D341Med (cell line): ENCODE measurements around the gene CDHR5.
A peak's percentile ranks its signal among the peaks of the same experiment; 100 is the strongest.

Experiments
- DNase-seq: peaks from one replicate; pipeline ENCODE4 v3.0.0; 2012; ENCODE audit warnings: low spot score

The CDHR5 gene

GRCh38 chr11:621838-622237, 2.9 kb downstream of the CDHR5 start:
- no peak for DNase-seq

GRCh38 chr11:620935-621814, 3.6 kb downstream of the CDHR5 start:
- DNase-seq: no peak

- DNase-seq: no peak
Observed at GRCh38 chr11:620201-620600, 4.6 kb downstream of the CDHR5 start.

- DNase-seq: no peak
Observed at GRCh38 chr11:619628-620050, 5.1 kb downstream of the CDHR5 start.

- no peak for DNase-seq
Observed at GRCh38 chr11:618856-619627, 5.7 kb downstream of the CDHR5 start.

- no peak for DNase-seq
Observed at GRCh38 chr11:617912-618682, 6.7 kb downstream of the CDHR5 start.

GRCh38 chr11:617199-617911, 7.4 kb downstream of the CDHR5 start:
- DNase-seq: no peak

GRCh38 chr11:616320-617198, 8.2 kb downstream of the CDHR5 start:
- no peak for DNase-seq

GRCh38 chr11:615504-616319, 9.0 kb downstream of the CDHR5 start, which contains the start of gene IRF7:
IRF7 (minus strand) TSS chr11:615950; CDS start chr11:615364, 586 bp downstream.
- peak; percentile 92 for DNase-seq

- no peak for DNase-seq
Observed at GRCh38 chr11:614623-615503, 9.9 kb downstream of the CDHR5 start.

- no peak for DNase-seq
Observed at GRCh38 chr11:614021-614622, 10.6 kb downstream of the CDHR5 start.

GRCh38 chr11:613369-613968, 11.3 kb downstream of the CDHR5 start:
- DNase-seq: peak; percentile 75

- no peak for DNase-seq
Observed at GRCh38 chr11:612961-613300, 11.8 kb downstream of the CDHR5 start.

GRCh38 chr11:612201-612960, 12.4 kb downstream of the CDHR5 start:
- peak; percentile 76 for DNase-seq

- DNase-seq: no peak
Observed at GRCh38 chr11:611001-611996, 13.5 kb downstream of the CDHR5 start.
